Ishikawa (cell line): Measurements from ENCODE around the gene ZBTB16.

ENCODE experiments used
- CREB1 ChIP-seq: IDR thresholded peaks from 2 replicates; pipeline ENCODE4 v1.6.1; 2012; ENCODE audit warnings: low read depth
- EP300 ChIP-seq: IDR thresholded peaks from 2 replicates; pipeline ENCODE4 v1.6.1; 2012; ENCODE audit warnings: borderline replicate concordance
- FOXM1 ChIP-seq: IDR thresholded peaks from 2 replicates; pipeline ENCODE4 v1.6.1; 2012; ENCODE audit warnings: low read depth, borderline replicate concordance
- NFIC ChIP-seq: IDR thresholded peaks from 2 replicates; pipeline ENCODE4 v1.6.1; 2012
- RAD21 ChIP-seq: IDR thresholded peaks from 2 replicates; pipeline ENCODE4 v1.6.1; 2012; ENCODE audit warnings: low read depth
- TAF1 ChIP-seq: IDR thresholded peaks from 2 replicates; pipeline ENCODE4 v1.6.1; 2012; ENCODE audit warnings: low read depth, mild to moderate bottlenecking
- TCF12 ChIP-seq: IDR thresholded peaks from 2 replicates; pipeline ENCODE4 v1.6.1; 2012; ENCODE audit warnings: low read depth
- TEAD4 ChIP-seq: IDR thresholded peaks from 2 replicates; pipeline ENCODE4 v1.6.1; 2012
- YY1 ChIP-seq: IDR thresholded peaks from 2 replicates; pipeline ENCODE4 v1.6.1; 2012; ENCODE audit warnings: low read depth
- ZBTB7A ChIP-seq: IDR thresholded peaks from 2 replicates; pipeline ENCODE4 v1.6.1; 2012; ENCODE audit warnings: low read depth
- TF ChIP-seq, protein P1 (sequence below): IDR thresholded peaks from 2 replicates; pipeline ENCODE4 v1.6.1; 2012
- TF ChIP-seq, protein P2 (sequence below): IDR thresholded peaks from 2 replicates; pipeline ENCODE4 v1.6.1; 2012
- TF ChIP-seq, protein P3 (sequence below): IDR thresholded peaks from 2 replicates; pipeline ENCODE4 v1.6.1; 2012; ENCODE audit warnings: low read depth, mild to moderate bottlenecking

- TF ChIP-seq CREB1 (no peak), EP300 (no peak), RAD21 (no peak), NFIC (no peak), TCF12 (no peak), ZBTB7A (no peak), TAF1 (no peak), TEAD4 (no peak), FOXM1 (no peak), YY1 (no peak)
- TF ChIP-seq, protein P1, sequence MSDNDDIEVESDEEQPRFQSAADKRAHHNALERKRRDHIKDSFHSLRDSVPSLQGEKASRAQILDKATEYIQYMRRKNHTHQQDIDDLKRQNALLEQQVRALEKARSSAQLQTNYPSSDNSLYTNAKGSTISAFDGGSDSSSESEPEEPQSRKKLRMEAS, result no peak
- TF ChIP-seq, protein P2, sequence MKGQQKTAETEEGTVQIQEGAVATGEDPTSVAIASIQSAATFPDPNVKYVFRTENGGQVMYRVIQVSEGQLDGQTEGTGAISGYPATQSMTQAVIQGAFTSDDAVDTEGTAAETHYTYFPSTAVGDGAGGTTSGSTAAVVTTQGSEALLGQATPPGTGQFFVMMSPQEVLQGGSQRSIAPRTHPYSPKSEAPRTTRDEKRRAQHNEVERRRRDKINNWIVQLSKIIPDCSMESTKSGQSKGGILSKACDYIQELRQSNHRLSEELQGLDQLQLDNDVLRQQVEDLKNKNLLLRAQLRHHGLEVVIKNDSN, result no peak
- TF ChIP-seq, protein P3, sequence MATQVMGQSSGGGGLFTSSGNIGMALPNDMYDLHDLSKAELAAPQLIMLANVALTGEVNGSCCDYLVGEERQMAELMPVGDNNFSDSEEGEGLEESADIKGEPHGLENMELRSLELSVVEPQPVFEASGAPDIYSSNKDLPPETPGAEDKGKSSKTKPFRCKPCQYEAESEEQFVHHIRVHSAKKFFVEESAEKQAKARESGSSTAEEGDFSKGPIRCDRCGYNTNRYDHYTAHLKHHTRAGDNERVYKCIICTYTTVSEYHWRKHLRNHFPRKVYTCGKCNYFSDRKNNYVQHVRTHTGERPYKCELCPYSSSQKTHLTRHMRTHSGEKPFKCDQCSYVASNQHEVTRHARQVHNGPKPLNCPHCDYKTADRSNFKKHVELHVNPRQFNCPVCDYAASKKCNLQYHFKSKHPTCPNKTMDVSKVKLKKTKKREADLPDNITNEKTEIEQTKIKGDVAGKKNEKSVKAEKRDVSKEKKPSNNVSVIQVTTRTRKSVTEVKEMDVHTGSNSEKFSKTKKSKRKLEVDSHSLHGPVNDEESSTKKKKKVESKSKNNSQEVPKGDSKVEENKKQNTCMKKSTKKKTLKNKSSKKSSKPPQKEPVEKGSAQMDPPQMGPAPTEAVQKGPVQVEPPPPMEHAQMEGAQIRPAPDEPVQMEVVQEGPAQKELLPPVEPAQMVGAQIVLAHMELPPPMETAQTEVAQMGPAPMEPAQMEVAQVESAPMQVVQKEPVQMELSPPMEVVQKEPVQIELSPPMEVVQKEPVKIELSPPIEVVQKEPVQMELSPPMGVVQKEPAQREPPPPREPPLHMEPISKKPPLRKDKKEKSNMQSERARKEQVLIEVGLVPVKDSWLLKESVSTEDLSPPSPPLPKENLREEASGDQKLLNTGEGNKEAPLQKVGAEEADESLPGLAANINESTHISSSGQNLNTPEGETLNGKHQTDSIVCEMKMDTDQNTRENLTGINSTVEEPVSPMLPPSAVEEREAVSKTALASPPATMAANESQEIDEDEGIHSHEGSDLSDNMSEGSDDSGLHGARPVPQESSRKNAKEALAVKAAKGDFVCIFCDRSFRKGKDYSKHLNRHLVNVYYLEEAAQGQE, result no peak
These were observed 185.3 kb downstream of the ZBTB16 start for GRCh38 chr11:114244726-114245394.
